Hematopoietic multipotent progenitor cell treated with erythropoietin and hydrocortisone succinate and interleukin-3 and kit ligand, for 15 days (in vitro differentiated cells): Measurements from ENCODE around the gene ANKS1B.

ENCODE experiments used
- DNase-seq: peaks from one replicate; pipeline ENCODE4 v3.0.0-alpha.2; 2015; ENCODE audit warnings: low spot score

The ANKS1B gene

DNA sequence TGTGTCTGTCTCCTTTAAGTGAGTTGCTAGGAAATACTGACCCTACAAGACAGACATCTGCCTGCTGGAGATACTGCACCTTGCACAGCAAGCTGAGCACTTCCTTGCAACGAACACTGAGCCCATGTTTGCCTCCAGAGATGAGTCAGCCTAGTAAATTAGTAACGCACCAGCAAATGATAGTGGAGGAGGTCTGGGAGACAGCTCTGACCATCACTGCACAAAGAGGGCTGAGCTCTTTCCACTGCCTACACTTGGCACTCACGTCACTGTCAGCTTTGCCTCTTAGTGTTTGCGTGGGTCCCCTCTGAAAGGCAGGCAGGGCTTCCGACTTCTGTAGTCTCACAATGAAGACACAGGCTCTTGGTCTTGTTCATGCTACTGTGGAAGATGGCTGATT is 1230.6 kb downstream of the ANKS1B start:
- no peak for DNase-seq

DNA sequence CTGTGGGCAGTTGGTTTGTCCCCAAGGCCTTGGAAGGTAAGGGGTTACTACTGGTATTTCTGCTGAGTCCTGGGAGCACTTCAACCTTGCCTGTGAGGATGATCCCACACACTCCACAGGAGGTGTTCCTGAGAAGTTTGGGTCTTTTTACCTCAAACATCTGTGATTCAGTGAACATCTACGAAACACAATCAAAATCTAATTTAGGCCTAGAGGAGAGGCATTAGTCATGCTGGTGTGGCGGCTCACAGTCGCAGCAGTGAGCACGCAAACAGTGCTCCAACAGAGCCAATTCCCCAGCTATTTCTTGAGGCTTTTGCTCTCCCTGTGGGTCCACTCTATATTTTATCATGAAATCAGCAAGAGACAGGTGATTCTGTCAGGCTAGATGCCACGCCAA is 1232.0 kb downstream of the ANKS1B start:
- no peak for DNase-seq

DNA sequence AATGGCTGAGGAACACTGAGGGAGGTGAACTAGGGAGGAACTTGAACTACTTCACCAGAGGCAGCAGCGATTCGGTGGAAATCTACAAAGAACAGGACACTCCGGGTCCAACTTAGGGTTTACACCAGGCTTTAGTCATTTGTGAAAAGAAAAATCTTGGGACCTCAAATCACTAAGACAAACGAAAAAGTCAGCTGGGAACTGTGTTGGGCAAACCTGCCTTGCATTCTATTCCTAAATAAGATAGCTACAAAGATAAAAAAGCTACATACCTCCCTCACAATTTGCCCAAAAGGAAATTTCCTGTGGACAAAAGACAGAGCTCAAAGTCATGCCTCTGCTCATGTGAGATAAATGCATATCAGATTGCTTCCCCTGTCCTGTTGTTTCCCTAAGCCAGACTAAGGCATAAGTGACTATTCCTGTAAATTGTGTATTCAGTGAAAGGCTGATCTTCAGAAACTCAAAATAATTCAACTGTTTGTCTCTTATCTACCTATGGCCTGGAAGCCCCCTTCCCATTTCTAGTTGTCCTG is 1233.1 kb downstream of the ANKS1B start:
- DNase-seq = no peak

DNA sequence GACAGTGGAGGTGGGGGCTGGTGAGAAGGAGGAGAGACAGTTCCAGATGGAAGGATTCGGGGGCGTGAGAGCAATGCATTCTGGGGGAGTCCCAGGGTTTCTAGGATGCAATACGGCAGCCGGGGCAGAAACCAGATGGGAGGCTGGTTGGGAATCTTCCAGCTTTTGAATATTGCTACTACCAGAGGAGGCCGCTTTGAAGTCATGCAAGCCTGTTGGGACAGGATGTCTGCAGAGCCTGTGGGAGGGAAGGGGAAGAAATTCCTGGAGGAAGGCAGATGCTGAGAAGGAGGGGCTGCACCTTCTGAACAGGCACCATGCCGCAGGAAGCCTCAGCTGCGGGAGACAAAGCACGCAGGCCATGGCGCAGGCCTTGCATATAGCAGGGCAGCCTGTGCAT is 1234.2 kb downstream of the ANKS1B start:
- no peak for DNase-seq

DNA sequence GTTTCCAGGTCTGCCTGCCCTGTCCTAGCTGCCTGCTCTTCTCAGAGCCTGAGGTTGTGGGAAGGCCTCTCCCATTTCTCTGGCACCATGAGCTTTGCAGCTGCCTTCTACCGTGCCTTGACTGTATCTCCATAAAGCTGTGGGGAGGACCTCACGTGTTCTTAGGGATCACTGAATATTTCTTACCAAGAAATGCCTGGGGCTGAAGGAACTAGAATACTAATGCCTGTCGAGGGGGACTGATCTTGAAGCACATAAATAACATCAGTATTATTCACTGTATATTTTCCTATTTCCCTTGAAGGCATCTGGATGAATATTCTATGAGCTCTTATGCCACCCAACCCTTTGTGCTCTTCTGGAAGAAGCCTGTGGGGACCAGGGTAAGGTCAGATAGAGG is 1236.3 kb downstream of the ANKS1B start:
- no peak for DNase-seq

DNA sequence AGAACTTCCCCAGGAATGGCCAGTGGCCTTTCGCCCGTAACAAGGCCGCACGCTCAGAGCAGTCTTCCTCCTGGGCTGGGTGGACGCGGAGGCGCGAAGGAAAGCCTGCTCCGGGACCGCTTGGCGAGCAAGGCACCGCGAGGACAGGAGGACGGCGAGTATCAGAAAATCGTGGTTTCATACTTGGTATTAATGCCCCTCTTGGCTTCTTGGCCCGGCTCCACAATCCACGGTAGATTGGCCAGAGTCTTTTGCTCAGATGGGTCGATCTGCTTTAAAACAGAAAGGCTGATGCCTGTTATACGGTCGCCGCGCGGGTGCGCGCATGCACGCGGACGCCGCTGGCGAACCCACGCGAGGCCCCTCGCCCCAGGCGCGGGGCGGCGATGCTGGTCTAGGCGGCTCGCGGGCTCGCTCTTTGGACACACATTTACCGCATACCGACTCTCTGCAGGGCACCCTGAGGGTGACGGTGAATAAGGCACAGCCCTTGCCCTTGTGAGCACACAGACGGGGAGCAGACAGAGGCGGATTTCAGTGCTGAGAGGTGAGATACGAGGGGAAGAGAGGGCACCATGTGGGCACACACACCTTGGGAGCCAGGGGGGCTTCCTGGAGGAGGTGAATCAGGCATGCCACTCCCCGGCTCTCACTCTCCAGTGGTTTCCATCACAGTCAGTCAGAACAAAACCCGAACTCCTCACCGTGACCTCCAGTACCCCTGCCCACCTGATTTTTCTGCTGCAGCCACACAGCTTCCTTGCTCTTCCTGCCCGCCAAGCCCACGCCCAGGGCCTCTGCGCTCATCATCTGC is 1239.0 kb downstream of the ANKS1B start:
- no peak for DNase-seq

DNA sequence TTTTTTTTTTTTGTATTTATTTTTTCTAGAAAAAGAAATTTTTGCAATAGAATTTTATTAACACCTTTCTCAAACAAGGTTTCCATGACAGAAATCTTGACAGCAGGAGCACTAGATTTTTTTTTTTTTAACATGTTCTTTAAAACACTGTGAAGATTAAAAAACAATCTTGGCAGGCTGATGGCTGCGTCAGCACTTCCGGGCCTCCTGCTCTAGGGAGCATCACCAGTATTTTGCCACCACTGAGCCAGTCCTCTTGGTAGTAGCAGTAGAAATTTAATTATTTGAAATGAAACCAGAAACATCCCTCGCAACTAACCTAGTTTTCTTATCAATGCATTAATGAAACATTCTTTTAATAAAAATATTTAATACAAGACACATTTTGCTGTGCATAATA is 1240.1 kb downstream of the ANKS1B start:
- no peak for DNase-seq

DNA sequence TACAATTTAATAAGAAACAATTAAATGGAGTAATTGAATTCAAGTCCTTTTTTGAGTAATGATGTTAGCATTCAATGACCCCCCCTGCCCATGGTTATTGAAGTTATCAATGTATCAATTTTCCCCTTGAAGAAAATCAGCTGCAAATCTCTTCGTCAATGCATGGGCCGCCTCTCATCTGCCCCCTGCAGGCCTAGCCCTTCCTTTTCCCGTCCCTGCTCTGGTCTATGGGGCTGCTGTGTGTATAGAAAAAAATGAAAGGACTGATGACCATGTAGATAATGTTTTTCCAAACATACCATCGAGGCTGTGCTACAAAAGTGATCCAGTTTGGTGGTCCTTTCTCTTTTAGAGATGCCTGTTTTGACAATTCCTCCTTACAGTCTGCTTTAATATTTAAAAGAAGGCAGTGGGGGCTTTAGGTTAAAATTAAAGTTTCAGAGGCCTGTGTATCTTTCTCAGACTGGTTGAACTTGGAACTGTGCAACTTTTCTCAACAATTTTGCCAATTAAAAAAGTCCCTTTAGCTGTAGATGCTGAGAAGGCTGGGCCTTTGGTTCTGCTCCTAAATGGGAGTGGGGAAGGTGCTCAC is 1241.3 kb downstream of the ANKS1B start:
- no peak for DNase-seq

DNA sequence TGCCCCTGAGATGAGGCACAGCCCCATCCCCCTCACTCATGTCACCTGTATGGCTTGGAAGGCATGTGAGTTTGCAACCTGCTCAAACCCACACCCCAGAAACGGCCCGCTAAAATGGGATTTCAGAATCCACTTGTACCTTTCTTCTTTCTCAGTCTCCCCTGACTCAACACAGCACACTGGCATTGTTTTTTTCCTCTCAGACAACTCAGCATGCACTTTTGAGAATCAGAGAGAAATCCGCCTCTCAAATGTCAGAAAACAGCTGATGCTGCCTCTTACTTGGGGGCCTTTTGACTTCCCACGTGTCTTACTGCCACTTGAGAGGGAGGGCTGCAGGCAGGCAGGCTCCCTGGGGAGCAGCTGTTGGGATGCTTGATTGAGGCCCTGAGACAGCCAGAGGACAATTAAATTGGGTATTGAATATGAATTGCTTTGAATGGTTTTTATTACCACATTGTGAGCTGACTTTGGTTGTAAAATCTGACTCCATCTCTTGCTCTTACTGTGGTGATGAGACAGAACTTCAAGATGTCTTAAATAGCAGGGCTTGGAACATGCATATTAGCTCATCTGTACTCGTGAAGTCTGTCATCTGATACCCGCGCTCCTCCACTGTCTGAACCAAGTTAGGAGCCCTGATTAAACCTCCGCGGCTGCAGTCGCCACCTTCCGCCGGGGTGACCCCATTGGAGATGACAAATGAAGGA is 1243.0 kb downstream of the ANKS1B start:
- no peak for DNase-seq

DNA sequence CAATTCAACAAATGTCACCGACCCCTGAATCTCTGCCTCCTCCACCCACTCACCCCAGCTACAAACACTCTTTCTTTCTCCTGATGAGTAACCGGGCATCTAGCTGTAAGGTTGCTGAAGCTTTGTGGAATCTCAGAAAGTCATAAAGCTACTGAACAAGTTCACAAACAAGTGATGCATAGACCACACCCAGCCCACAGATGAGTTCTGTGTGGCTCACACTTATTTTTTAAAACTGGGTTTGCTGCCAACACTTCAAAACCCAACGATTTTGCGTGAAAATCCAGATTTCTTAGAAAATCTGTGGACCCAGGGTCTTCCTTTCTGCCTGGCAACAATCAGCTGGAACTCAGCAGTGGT is 1243.6 kb downstream of the ANKS1B start:
- no peak for DNase-seq

DNA sequence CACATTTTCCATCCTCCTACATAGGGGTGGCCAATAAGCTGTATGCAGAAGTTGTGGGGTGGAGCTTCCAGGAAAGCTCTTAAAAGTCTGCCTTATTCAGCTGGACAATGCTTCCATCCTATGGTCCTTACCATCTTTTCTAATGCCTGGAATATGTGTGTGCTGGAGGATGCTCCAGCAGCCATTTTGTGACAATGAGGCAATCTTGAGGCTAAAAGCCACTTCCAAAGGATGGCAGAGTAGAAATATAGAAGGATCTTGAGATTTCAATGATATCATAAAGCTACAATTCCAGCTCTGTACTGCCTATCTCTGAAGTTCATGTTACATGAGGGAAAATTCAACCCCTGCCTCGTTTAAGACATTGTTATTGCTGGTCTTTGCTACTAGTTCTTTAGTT is 1244.0 kb downstream of the ANKS1B start:
- DNase-seq = no peak

DNA sequence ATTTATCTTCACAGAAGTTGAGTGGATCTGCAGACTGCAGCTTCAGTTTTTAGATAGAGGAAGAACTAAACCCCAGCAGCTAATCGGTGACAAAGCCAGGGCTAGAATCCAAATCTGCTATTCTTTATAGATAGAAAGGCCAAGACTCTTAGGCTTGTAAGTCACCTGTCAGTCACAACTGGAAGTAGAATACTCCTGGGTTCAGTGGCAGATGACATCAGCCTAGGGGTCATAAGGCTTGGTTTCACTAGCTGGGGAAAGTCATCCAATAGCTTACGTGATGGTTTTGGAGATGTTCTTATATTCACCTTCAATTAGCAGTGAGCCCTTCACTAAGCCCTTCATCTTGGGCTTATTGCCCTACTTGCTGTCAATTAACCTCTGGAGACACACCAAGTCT is 1246.2 kb downstream of the ANKS1B start:
- no peak for DNase-seq

DNA sequence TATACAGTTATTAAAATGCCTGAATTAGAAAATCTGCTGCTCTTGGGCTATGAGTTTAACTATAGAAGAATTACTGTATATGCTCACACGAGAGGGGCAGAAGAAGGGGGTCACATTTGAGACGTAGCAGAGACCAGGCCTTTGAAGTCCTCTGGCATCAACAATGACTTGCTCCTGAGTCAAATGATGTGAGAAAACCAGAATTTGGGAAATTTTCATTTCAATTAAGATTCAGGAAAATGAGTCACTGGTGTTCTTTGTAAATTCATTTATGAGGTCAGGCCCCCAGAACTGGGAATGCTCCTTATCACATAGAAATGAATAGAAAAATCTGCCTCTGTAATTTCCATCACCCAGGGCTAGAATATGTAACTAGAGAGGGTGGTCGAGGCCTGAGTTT is 1246.7 kb downstream of the ANKS1B start:
- no peak for DNase-seq

DNA sequence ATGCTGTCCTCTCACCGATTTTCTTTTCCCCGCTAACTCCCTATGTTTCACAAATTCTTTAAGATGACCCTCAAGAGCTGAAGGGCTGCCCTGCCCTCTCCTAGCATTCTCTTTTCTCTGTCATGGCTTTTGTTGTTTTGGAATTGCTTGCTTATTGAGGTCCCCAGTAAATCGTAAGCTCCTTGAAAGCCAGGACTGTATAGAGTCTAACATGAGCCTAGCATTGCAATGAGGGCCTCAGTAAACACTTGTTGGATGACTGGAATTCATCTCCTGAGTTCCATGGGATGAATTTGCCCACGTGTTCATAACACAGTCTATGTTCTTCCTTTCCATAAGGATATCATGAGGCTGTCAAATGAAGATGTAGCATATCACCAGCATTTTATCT is 1247.4 kb downstream of the ANKS1B start:
- no peak for DNase-seq

DNA sequence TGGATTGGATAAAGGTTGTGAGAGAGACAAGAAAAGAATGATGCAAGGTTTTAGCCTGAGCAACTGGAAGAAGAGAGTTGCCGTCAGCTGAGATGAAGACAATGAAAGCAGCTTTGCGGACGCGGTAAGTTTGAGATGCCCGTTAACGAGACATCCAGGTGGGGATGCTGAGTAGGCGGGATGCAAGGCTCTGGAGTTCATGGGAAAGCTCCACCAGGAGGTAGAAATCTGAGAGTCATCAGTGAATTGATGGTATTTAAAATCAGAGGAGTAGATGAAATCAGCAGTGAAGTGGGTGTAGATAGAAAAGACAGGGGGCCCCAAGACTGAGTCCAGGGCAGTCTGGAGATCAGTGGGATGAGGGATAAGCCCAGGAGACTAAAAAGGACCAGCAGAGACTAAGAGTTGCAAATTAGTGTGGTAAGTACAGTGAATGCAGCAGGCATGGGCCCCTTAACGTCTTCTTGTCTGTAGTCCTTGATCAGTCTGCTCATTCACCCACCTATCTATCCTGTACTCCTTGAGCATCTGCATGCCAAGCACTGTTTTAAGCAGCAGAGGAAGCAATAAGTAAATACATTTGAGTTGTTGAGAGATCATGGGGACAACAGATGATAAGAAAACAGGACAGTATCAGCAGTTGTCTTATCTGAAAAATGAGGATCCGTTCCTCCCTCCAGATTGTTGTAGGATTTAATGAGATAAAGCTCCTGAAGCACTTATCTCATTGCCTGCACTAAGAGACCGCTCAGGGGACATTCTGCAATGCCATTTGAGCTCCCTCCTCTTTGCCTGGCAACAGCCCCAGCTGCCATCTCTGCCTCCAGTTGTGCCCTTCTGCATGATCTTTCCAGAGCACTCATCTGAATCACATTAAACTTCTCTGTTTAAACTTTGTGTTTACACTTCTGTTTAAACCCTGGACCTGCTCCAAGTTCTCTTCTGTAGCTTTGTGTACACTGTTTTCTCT is 1248.1 kb downstream of the ANKS1B start:
- DNase-seq = no peak

DNA sequence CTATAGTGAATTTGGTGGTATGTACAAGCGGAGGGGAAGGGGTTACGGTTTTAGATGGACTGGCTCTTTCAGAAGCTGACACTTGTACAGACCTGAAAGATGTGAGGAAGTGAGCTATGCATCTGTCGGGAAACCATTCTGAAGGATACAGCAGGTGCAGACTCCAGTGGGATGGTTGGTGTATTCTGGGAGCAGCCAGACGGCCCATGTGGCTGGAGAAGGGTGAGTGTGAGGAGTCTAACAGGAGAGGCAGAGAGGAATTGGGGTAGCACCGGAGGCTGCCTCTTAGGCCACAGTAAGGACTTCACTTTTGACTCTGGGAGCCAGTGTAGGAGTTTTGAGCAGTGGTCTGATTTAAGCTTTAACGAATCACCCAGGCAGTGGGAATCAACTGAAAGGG is 1248.9 kb downstream of the ANKS1B start:
- no peak for DNase-seq

DNA sequence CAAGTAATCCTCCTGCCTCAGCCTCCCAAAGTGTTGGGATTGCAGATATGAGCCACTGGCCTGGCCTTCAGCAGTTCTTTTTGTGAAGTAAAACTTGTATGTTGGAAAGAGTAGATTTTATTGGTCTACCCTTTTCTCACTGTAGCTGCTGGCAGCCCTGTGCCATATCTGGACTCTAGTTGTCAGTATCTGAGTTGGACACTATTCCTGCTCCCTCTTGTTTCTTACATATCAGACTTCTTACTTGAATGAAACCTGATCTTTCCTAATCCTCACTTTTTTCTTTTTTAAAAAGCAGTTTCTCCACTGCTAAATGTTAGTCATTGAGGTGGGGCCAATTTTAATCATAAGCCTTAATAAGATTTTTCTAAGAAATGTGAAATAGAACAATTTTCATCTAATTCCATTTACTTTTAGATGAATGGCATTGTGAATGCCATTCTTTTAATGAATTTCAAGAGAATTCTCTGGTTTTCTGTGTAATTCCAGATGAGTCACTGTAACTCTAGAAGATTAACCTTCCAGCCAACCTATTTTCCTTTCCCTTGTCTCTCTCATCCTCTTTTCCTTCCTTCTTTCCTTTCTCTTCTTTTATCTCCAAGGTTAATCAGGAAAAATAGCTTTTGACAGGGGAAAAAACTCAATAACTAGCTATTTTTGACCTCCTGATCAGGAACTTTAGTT is 1250.9 kb downstream of the ANKS1B start:
- DNase-seq = no peak

DNA sequence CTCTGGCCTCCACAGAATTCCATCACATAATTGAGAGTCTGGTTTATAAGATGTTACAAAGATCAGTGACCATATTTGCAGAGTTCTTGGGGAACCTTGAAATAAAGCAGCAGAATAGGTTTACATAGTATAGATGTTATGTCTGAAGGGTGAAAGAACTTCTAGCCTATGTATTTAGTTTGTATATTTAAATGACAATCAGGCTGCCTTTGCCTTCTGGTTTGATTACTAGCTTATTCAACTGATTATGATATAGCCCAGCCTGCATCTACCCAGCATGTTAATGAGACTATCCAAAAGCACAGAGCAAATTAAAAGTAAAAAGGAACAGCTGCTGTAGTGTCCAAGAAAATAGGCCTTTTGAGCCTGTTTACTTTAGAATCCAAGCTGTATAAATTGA is 1254.3 kb downstream of the ANKS1B start:
- DNase-seq = no peak

DNA sequence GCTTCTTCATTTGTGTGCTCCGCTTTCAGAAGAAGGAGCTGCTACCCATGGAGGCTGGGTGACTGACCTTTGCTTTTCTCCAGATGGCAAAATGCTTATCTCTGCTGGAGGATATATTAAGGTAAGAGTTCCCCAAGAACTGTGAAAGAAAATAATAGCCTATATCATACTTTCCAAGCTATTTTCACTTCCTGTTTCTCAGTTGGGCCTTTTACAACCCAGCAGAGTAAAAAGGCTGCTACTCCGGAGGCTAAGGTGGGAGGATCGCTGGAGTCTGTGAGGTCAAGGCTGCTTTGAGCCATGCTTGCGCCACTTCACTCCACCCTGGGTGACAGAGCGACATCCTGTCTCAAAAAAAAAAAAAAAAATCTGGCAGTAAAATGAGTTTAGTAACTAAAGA is 1257.5 kb downstream of the ANKS1B start:
- no peak for DNase-seq

DNA sequence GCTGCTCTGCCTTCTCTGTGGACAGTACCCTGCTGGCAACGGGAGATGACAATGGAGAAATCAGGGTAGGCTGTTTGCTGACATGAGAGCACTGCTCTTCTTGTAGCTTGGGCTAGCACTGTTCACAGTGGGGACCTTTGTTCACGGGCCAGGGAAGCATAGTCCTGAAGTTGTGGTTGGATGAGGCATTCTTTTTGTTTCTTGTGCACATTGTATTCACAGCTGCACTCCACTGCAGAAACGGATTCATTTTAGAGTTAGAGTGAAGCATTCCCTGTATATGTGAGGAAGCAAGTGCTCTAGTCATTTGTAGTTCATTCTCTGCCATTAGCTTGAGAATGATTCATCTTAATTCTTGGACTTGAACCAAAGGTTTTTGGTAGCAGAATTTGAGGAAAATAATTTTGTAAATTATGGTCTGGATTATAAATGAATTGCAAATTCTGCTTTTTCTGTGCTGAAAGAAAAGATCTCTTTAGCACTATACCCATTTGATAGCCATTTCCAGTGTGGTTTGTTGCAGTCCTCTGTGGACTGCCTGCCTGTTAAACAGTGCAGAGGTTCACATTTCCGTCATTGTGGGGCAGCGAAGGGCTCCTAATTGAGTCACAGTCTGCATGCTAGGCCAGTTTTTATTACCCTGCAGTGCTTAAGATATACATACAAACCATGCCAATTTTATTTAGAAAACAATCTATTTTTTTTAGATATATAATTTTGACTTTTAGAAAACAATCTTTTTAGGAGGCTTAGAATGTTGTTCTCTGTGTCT is 1259.1 kb downstream of the ANKS1B start:
- peak; percentile 15 for DNase-seq
